GM12891 (cell line): ENCODE measurements around the gene TAF4.

Experiments used
- DNase-seq: peaks from one replicate; pipeline ENCODE4 v3.0.0; 2011; ENCODE audit warnings: low spot score; ENCODE audit not compliant: insufficient read length
- FAIRE-seq: peaks from 2 replicates; lab custom pipeline; 2011; peaks lifted over from hg19 to GRCh38; lab: Jason Lieb, UNC
- PAX5 ChIP-seq: IDR thresholded peaks from 2 replicates; pipeline ENCODE4 v1.6.1; 2011; ENCODE audit warnings: low read length, moderate library complexity, mild to moderate bottlenecking; ENCODE audit not compliant: insufficient read depth, severe bottlenecking
- POLR2A ChIP-seq: IDR thresholded peaks from 2 replicates; pipeline ENCODE4 v1.6.1; 2011; ENCODE audit warnings: low read depth, low read length, control low read depth
- POLR2AphosphoS5 ChIP-seq: IDR thresholded peaks from 2 replicates; pipeline ENCODE4 v1.6.1; 2011; ENCODE audit warnings: low read depth, low read length, control low read depth
- POU2F2 ChIP-seq: IDR thresholded peaks from 2 replicates; pipeline ENCODE4 v1.6.1; 2011; ENCODE audit warnings: low read depth, mild to moderate bottlenecking, control low read depth, low read length, moderate library complexity
- SPI1 ChIP-seq: IDR thresholded peaks from 2 replicates; pipeline ENCODE4 v1.6.1; 2011; ENCODE audit warnings: low read depth, low read length, control low read depth
- TAF1 ChIP-seq: IDR thresholded peaks from 2 replicates; pipeline ENCODE4 v1.6.1; 2011; ENCODE audit warnings: low read depth, low read length, control low read depth

The TAF4 gene

GRCh38 chr20:62032609-62033368, 32.9 kb downstream of the TAF4 start:
- FAIRE-seq (no peak), DNase-seq (no peak)
- no peak for TF ChIP-seq SPI1
- no peak for TF ChIP-seq POU2F2
- no peak for TF ChIP-seq TAF1
- TF ChIP-seq PAX5 = no peak

DNA sequence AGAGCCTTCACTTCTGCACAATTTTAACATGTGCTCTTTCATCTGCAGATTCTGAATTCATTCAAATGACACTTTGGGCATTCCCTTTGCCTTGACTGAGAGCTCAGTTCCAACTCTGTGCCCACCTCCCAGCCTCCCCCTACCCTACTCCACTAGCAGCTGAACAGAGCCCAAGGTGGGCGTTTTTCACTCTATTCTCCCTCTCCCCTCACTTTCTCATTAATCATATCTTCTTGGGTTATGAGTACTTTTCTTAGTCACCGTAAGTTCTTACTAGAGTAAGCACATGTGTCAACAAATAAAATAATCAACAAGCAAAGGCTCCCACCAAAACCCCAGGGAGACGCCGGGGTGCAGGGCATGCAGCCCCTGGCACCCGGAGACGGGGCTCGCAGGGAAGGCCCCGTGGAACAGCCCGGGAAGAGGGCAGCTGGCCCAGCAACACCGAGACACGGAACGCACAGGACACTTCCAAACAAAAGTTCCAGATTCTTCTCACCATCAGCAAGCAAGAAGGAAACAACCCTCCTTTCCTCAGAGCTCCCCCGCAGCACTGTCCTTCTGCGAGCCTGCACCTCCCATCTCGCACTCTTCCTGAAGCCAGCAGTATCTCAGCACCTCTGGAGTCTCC, 34.1 kb downstream of the TAF4 start:
- TF ChIP-seq POLR2A (no peak), TAF1 (no peak), POLR2AphosphoS5 (no peak), PAX5 (no peak), POU2F2 (no peak), SPI1 (no peak)
- FAIRE-seq = no peak
- no peak for DNase-seq

- FAIRE-seq (peak; percentile 77), DNase-seq (peak; percentile 76)
- TF ChIP-seq POLR2A (no peak), SPI1 (peak; percentile 73), TAF1 (no peak), POU2F2 (no peak), PAX5 (no peak), POLR2AphosphoS5 (no peak)
Observed at GRCh38 chr20:62030834-62031434, 34.7 kb downstream of the TAF4 start.

- FAIRE-seq (no peak), DNase-seq (no peak)
- TF ChIP-seq POLR2AphosphoS5 (no peak), TAF1 (no peak), PAX5 (no peak), POU2F2 (no peak), POLR2A (no peak), SPI1 (no peak)
Observed at GRCh38 chr20:62030357-62030756, 35.3 kb downstream of the TAF4 start.

GRCh38 chr20:62029949-62030348, 35.7 kb downstream of the TAF4 start:
- DNase-seq = no peak
- TF ChIP-seq PAX5 (no peak), POU2F2 (no peak), POLR2A (no peak), TAF1 (no peak), POLR2AphosphoS5 (no peak), SPI1 (no peak)
- no peak for FAIRE-seq

- DNase-seq (no peak), FAIRE-seq (no peak)
- TF ChIP-seq TAF1 (no peak), SPI1 (no peak), POU2F2 (no peak), POLR2A (no peak), PAX5 (no peak), POLR2AphosphoS5 (no peak)
Observed at GRCh38 chr20:62029296-62029695, 36.4 kb downstream of the TAF4 start.

GRCh38 chr20:62028384-62028783, 37.3 kb downstream of the TAF4 start:
- DNase-seq (no peak), FAIRE-seq (no peak)
- TF ChIP-seq POLR2A = no peak
- no peak for TF ChIP-seq POLR2AphosphoS5
- TF ChIP-seq POU2F2 = no peak
- TF ChIP-seq PAX5 = no peak
- TF ChIP-seq SPI1 = no peak
- no peak for TF ChIP-seq TAF1

- no peak for TF ChIP-seq POU2F2
- TF ChIP-seq TAF1 = no peak
- no peak for TF ChIP-seq SPI1
- no peak for TF ChIP-seq POLR2AphosphoS5
- TF ChIP-seq PAX5 = no peak
- TF ChIP-seq POLR2A = no peak
- FAIRE-seq = no peak
Observed at GRCh38 chr20:62027698-62028321, 37.9 kb downstream of the TAF4 start.

DNA sequence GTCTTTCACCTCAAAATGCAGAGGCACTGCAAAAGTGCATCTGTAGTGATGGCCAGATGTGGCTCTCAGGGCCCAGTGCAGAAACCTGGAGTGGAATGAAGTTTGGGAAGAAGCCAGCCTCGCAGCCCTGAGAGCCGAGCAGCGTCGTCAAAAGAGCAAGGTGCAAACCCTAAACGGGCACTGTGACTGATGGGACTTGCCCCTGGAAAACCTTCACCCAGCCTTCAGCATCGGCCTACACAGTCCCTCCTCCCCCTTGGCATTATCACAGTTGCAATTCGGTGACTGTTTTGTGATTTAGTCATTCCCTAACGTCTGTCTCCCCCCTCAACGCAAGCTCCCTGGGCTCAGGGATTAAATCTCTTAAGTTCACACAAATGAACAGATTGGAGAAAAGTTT, 38.6 kb downstream of the TAF4 start:
- TF ChIP-seq POLR2AphosphoS5 (no peak), PAX5 (no peak), POU2F2 (no peak), TAF1 (no peak), SPI1 (no peak), POLR2A (no peak)
- DNase-seq (no peak), FAIRE-seq (no peak)

More at GRCh38 chr20:62027698-62028321, 37.9 kb downstream of the TAF4 start:
- no peak for DNase-seq

DNA sequence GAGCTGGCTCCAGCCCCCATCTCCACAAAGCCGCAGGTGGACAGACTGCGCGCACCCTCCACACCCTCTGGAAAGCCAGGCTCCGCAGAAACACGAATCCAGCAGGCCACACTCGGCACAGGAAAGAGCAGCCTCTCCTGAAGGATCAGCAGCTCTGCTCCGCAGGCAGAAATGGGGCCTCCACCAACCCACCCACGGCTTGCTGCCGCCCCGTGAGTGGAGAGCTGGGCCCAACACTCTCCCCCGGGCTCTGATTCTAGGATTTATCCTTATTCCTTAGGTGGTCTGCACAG, 39.2 kb downstream of the TAF4 start:
- no peak for FAIRE-seq
- no peak for TF ChIP-seq TAF1
- no peak for TF ChIP-seq POLR2AphosphoS5

More for the DNA sequence above, 39.2 kb downstream of the TAF4 start:
- no peak for DNase-seq
